HCT116 (cell line): ENCODE measurements around the gene LTC4S. TPM values are rescaled to one million over a fixed set of nuclear protein-coding genes. Genes with fewer than 3 reads are reported as not detected.

Experiments used
- ATAC-seq: fragments of 200-7000 bp; cut with Tn5 transposase; 2 replicates; pipeline ENCODE4 v1.9.1; 2020; ENCODE audit warnings: mild to moderate bottlenecking, moderate library complexity
- BruUV-seq: library from RNA; stranded (reverse); fragments of 400-500 nt; replicated peaks from 2 replicates; lab custom pipeline; 2021; lab: Mats Ljungman, UMichigan
- CTCF ChIA-PET: fragments of 300-600 bp; sonication (Branson Sonifier 250); formaldehyde crosslinking; loops from one replicate; lab custom pipeline; 2021; ENCODE audit warnings: antibody characterized with exemption; lab: Charles Lee
- POLR2A ChIA-PET: fragments of 300-600, 350-600 bp; sonication (Branson Sonifier 250); formaldehyde crosslinking; loops from one replicate; lab custom pipeline; 2021; ENCODE audit warnings: antibody characterized with exemption; lab: Charles Lee
- RAD21 ChIA-PET, 2 experiments: fragments of 300-600 bp; sonication (Branson Sonifier 250); formaldehyde crosslinking; loops; one replicate each; lab custom pipeline; 2023; ENCODE audit warnings: low total read pairs in 2 of 2; ENCODE audit not compliant: uncharacterized antibody in 2 of 2, unreplicated experiment in 2 of 2, low non-redundant PET in 1 of 2; lab: Charles Lee
- DNase-seq: peaks from one replicate; pipeline ENCODE4 v3.0.0-alpha.2; 2010; ENCODE audit warnings: low read depth, low spot score
- H2AFZ ChIP-seq: fragments of 200-600 bp; shearing (Covaris generic), sonication (generic); 2 replicates; pipeline ENCODE4 v1.6.1; 2017; ENCODE audit warnings: low read depth, mixed run types, mixed read lengths, antibody characterized with exemption, low read length; ENCODE audit not compliant: poor library complexity, severe bottlenecking
- H3K27ac ChIP-seq: 2 replicates; pipeline ENCODE4 v1.5.1; 2012; ENCODE audit warnings: low read depth, low read length
- H3K27me3 ChIP-seq: fragments of 200-600 bp; sonication (generic); 2 replicates; pipeline ENCODE4 v1.6.1; 2016; ENCODE audit warnings: mixed run types, low read length, mixed read lengths; ENCODE audit not compliant: insufficient read depth
- H3K36me3 ChIP-seq, 2 experiments: fragments of 200-500 bp in 1 of 2; fragments of 200-600 bp in 1 of 2; sonication (Bioruptor generic) in 1 of 2; sonication (generic) in 1 of 2; 2 replicates each; pipeline versions ENCODE4 v1.5.1 to v1.6.1; 2014 to 2016; ENCODE audit warnings: low read length in 2 of 2, inconsistent platforms in 1 of 2, mixed read lengths in 1 of 2, mixed run types in 1 of 2; ENCODE audit not compliant: insufficient read depth in 2 of 2, control insufficient read depth in 1 of 2
- H3K4me1 ChIP-seq, 2 experiments: fragments of 200-600 bp in 1 of 2; sonication (generic) in 1 of 2; 2 replicates each; pipeline versions ENCODE4 v1.5.1 to v1.6.1; 2012 to 2017; ENCODE audit warnings: low read length in 2 of 2, inconsistent platforms in 1 of 2, mild to moderate bottlenecking in 1 of 2, mixed read lengths in 1 of 2, mixed run types in 1 of 2, moderate library complexity in 1 of 2; ENCODE audit not compliant: insufficient read depth in 2 of 2, control insufficient read depth in 1 of 2
- H3K4me2 ChIP-seq: fragments of 200-600 bp; sonication (generic); 2 replicates; pipeline ENCODE4 v1.6.1; 2017; ENCODE audit warnings: mixed run types, low read length, mixed read lengths
- H3K4me3 ChIP-seq, 2 experiments: fragments of 200-600 bp in 1 of 2; sonication (generic) in 1 of 2; replicated peaks in 1 of 2; 2 replicates each; pipeline ENCODE4 v1.5.1; 2011 to 2016; ENCODE audit warnings: low read length in 2 of 2, control low read depth in 1 of 2, low read depth in 1 of 2, mild to moderate bottlenecking in 1 of 2, mixed read lengths in 1 of 2, mixed run types in 1 of 2
- H3K79me2 ChIP-seq: fragments of 200-600 bp; sonication (generic); 2 replicates; pipeline ENCODE4 v1.6.1; 2017; ENCODE audit warnings: mild to moderate bottlenecking, mixed run types, low read length, moderate library complexity, mixed read lengths; ENCODE audit not compliant: insufficient read depth
- H3K9ac ChIP-seq: fragments of 200-600 bp; sonication (generic); 2 replicates; pipeline ENCODE4 v1.6.1; 2016; ENCODE audit warnings: low read length, mixed read lengths
- H3K9me2 ChIP-seq: fragments of 200-600 bp; sonication (generic), shearing (Covaris generic); 2 replicates; pipeline ENCODE4 v1.6.1; 2017; ENCODE audit warnings: mixed run types, mild to moderate bottlenecking, moderate library complexity; ENCODE audit not compliant: insufficient read depth
- H3K9me3 ChIP-seq, 2 experiments: fragments of 200-500 bp in 1 of 2; fragments of 200-600 bp in 1 of 2; sonication (Bioruptor generic) in 1 of 2; sonication (generic) in 1 of 2; 2 replicates each; pipeline ENCODE4 v1.6.1; 2014 to 2017; ENCODE audit warnings: low read length in 2 of 2, mixed read lengths in 2 of 2, inconsistent platforms in 1 of 2, low read depth in 1 of 2, mild to moderate bottlenecking in 1 of 2, mixed run types in 1 of 2, moderate library complexity in 1 of 2; ENCODE audit not compliant: control insufficient read depth in 1 of 2, insufficient read depth in 1 of 2
- H4K20me1 ChIP-seq: fragments of 200-600 bp; sonication (generic), shearing (Covaris generic); 2 replicates; pipeline ENCODE4 v1.6.1; 2017; ENCODE audit warnings: mixed run types, mild to moderate bottlenecking, moderate library complexity; ENCODE audit not compliant: insufficient read depth
- CBX3 ChIP-seq: IDR thresholded peaks from 2 replicates; pipeline ENCODE4 v1.6.1; 2012; ENCODE audit warnings: low read depth
- ELF1 ChIP-seq: IDR thresholded peaks from 2 replicates; pipeline ENCODE4 v1.6.1; 2012; ENCODE audit warnings: low read depth, borderline replicate concordance
- EZH2 ChIP-seq: fragments of 200-600 bp; sonication (generic); IDR thresholded peaks from 2 replicates; pipeline ENCODE4 v1.6.1; 2017; ENCODE audit warnings: antibody characterized with exemption, mixed run types
- ZBTB33 ChIP-seq: IDR thresholded peaks from 2 replicates; pipeline ENCODE4 v1.6.1; 2011; ENCODE audit warnings: mild to moderate bottlenecking, low read length, moderate library complexity; ENCODE audit not compliant: insufficient replicate concordance; ENCODE audit errors: extremely low read depth
- ZFX ChIP-seq: fragments of 450-650 bp; IDR thresholded peaks from 2 replicates; pipeline ENCODE4 v1.6.1; 2017
- intact Hi-C: fragments of 100-400 bp; cut with micrococcal nuclease; formaldehyde crosslinking; loops from 2 replicates; pipeline ENCODE4 v1.10.0; 2022
- total RNA-seq: library from RNA; stranded (reverse); gene quantifications from one replicate; pipeline ENCODE4 v1.2.1, GENCODE V29; 2021; ENCODE audit not compliant: unreplicated experiment

The LTC4S gene
- total RNA-seq, 1 experiment from 2014 or later, result 5.0 TPM

GRCh38 chr5:179769796-179770195 lies 24.0 kb upstream of the LTC4S start (continued):
- TF ChIP-seq ZBTB33 (no peak), EZH2 (no peak), ELF1 (no peak), CBX3 (no peak), ZFX (no peak)

DNA sequence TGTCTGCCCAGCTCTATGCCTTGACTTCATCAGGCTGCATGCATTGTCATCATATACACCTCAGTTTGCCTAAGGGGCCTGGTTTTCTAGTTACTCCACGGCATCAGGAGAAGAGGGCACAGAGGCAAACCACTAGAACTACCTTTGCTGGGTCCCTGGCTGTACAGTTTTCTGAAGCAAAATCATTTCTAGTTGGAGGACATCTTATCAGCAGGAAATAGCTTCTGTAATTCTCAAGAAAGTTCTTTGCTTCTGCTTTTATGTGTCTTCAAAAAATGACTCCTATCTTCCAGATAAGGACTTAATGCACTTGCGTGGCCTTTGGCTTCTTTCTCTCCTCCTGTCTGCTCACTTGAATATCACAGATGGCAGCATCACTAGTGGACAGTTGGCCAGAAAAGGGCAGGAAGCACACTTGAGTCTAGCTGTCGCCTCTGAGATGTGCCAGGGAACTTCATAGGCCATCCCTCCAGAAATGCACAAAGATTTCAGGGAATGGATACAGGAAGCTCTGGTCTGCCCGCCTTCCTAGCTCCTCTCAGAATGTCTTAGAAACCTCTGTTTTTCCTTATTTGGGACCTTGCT lies 22.4 kb upstream of the LTC4S start:
- H3K4me1 ChIP-seq, result no peaks in the 10 kb centered on the region
- ChIA-PET CTCF (interaction anchor here (1.2 kb wide), 1 partner anchor 8 kb away, joined by 3 read pairs; no protein-coding TSS in a partner anchor), POLR2A (no interaction called here), RAD21 (no interaction called here)
- ATAC-seq (no peak), DNase-seq (no peak)
- no peak overlapping the region for H3K27ac ChIP-seq
- peaks cover 31 to 41% of the 10 kb centered on the region in 2 experiments; a peak in 3 of 4 replicates for H3K36me3 ChIP-seq
- BruUV-seq, result no TSS peak
- no peaks in the 10 kb centered on the region for H4K20me1 ChIP-seq
- intact Hi-C loops, result no loop called here
- H3K79me2 ChIP-seq, result peaks cover 23% of the 10 kb centered on the region; the same call in 1 of the 2 replicates
- no peak for TF ChIP-seq ZBTB33
- no peaks in the 10 kb centered on the region for H3K27me3 ChIP-seq
- no peak overlapping the region for H3K4me3 ChIP-seq
- H2AFZ ChIP-seq, result no peak overlapping the region
- H3K9ac ChIP-seq, result no peak overlapping the region
- H3K9me2 ChIP-seq, result no peaks in the 10 kb centered on the region
- H3K4me2 ChIP-seq, result no peak overlapping the region
- no peaks in the 10 kb centered on the region for H3K9me3 ChIP-seq
